ENCODE measurements around the gene CEP83.

CEP83 gene

GRCh38 chr12:94269316-94269999, 190.2 kb downstream of the CEP83 start:
- no peak for DNase-seq (ENCODE audit: low read depth in 2 of 2)

- DNase-seq (ENCODE audit: low read depth in 2 of 2) = no peak
These were observed 191.7 kb downstream of the CEP83 start for GRCh38 chr12:94267921-94268471.

- DNase-seq (ENCODE audit: low read depth in 2 of 2) = no peak
These were observed 192.2 kb downstream of the CEP83 start for GRCh38 chr12:94267537-94267872.

- DNase-seq (ENCODE audit: low read depth in 2 of 2) = peak; percentile 94 to 95
These were observed 192.7 kb downstream of the CEP83 start for GRCh38 chr12:94266796-94267536.

- DNase-seq (ENCODE audit: low read depth in 2 of 2) = no peak
These were observed 193.5 kb downstream of the CEP83 start for GRCh38 chr12:94265966-94266745.

DNA sequence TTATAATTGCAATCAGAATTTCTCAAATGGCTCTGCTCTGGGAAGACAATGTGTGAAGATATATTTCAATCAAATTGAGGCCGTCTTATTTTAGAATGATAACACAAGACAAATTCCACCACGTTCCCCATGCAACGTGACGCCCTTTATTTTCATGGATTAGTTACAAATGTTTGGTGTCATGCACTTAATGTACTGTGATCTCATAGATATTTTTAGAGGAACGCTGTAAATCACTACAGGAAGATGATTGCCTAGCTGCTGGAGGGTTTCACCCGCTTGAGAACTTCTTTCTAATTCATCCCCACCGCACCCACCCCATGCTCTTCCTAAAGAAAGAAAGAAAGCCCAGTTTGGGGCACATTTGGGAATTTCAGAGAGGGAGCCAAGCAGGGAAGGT, 194.1 kb downstream of the CEP83 start:
- peak in 1 of 2 experiments; percentile 29 for DNase-seq (ENCODE audit: low read depth in 2 of 2)

- no peak for DNase-seq (ENCODE audit: low read depth in 2 of 2)
These were observed 194.8 kb downstream of the CEP83 start for GRCh38 chr12:94264736-94265485.

- DNase-seq (ENCODE audit: low read depth in 2 of 2) = peak; percentile 60 to 71
These were observed 195.6 kb downstream of the CEP83 start for GRCh38 chr12:94263905-94264561.

DNA sequence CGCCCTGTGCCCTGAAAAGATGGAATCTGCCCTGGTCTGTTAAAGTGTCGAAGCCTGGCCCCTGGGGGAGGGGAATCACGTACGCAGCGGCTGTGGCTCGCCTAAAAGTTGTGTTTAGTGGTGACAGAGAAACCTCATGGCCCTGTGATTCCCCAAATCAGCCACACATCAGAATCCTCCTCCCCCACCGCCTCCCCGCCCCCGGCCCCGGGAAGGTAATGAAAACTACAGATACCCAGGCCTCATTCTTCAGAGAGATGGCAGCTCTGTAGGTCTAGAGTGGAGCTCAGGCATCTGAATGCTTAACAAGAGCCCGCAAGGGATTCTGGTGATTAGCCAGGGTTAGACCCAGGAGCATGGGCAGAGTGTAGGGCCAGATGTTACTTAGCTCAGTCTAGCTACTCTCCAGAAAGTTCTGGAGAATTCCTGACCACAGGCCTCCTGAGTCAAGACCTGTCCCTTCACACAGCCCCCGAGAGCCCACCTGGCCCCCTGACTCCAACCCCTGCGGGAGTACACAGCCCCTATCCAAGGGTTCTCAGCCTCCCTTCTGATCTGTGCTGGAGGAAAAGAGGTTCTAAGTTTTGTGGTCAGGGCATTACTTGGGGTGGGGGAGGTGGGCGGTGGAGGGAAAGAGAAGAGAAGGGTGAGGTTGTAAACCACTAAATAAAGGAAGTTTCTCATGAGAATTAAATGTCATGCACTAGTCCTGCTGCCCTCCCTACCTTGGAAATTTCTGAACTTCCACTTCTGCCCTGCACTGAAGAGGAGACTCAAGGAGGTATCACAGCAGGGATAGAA, 196.5 kb downstream of the CEP83 start:
- DNase-seq (ENCODE audit: low read depth in 2 of 2) = no peak

GRCh38 chr12:94262228-94263010, 197.2 kb downstream of the CEP83 start:
- peak; percentile 78 to 80 for DNase-seq (ENCODE audit: low read depth in 2 of 2)

DNA sequence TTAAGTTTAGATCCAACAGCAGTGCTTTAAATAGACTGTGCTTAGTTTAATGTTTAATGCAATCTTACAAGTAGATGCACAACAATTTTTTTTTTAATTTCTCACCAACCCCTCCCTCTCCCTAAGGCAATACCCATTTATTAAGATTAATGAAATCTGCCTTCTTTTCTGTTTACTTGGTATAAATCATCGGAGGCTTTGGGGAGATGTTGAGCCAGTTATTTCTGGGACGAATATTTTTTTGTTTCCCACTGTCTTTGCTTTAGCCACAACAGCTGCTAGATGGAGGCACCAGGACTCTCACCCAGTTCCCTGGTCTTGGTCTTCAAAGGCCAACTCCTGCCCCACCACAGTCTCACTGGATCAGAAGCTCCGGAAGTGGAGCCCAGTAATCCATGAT, 197.9 kb downstream of the CEP83 start:
- DNase-seq (ENCODE audit: low read depth in 2 of 2) = no peak

GRCh38 chr12:94261119-94261518, 198.5 kb downstream of the CEP83 start:
- DNase-seq (ENCODE audit: low read depth in 2 of 2) = no peak

GRCh38 chr12:94260717-94261116, 198.9 kb downstream of the CEP83 start:
- no peak for DNase-seq (ENCODE audit: low read depth in 2 of 2)

DNA sequence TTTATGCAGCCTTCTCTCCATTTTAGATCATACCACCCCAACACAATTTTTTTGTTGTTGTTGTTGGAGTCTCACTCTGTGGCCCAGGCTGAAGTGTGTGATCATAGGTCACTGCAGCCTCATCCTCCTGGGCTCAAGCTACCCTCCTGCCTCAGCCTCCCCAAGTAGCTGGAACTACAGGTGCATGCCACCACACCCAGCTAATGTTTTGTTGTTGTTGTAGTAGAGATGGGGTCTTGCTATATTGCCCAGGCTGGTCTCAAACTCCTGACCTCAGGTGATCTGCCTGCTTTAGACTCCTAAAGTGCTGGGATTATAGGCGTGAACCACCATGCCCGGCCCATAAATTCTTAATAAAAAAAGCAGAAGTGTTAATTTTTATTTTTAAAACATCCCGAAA, 199.7 kb downstream of the CEP83 start:
- no peak for DNase-seq (ENCODE audit: low read depth in 2 of 2)

- DNase-seq (ENCODE audit: low read depth in 2 of 2) = no peak
These were observed 201.1 kb downstream of the CEP83 start for GRCh38 chr12:94258593-94258992.

Measured in fibroblast of skin of left quadriceps (primary cell).